ENCODE data around the gene AOC1.

AOC1 gene

GRCh38 chr7:150845421-150845861 lies 6.9 kb upstream of the AOC1 start:
- no peaks in the 10 kb centered on the region for H3K36me3 ChIP-seq (ENCODE audit: control insufficient read depth in 1 of 2, insufficient read depth in 2 of 2, low read length in 2 of 2)

GRCh38 chr7:150846291-150847115 lies 5.8 kb upstream of the AOC1 start:
- no peak overlapping the region for H3K4me2 ChIP-seq (ENCODE audit: low read length)
- no peaks in the 10 kb centered on the region for H3K4me1 ChIP-seq (ENCODE audit: control insufficient read depth in 1 of 2, insufficient read depth in 2 of 2, low read length in 2 of 2)
- no peak overlapping the region for H3K9ac ChIP-seq (ENCODE audit: low read length)
- H3K36me3 ChIP-seq (ENCODE audit: control insufficient read depth in 1 of 2, insufficient read depth in 2 of 2, low read length in 2 of 2), result no peaks in the 10 kb centered on the region
- H2AFZ ChIP-seq (ENCODE audit: insufficient read depth, low read length, poor library complexity), result no peak overlapping the region
- H3K27me3 ChIP-seq (ENCODE audit: insufficient read depth, low read length), result no peaks in the 10 kb centered on the region
- H3K23ac ChIP-seq (ENCODE audit: low read length), result no peak overlapping the region
- no peak overlapping the region for H3K27ac ChIP-seq (ENCODE audit: low read depth, low read length)
- no peak overlapping the region for H2BK5ac ChIP-seq (ENCODE audit: low read depth, low read length, poor library complexity)
- H2AK5ac ChIP-seq (ENCODE audit: low read length), result no peak overlapping the region
- no peaks in the 10 kb centered on the region for H3K79me2 ChIP-seq (ENCODE audit: control insufficient read depth, insufficient read depth, low read length, poor library complexity)
- DNase-seq, result no peak
- H4K12ac ChIP-seq (ENCODE audit: low read depth, low read length), result no peak overlapping the region
- no peak overlapping the region for H3K14ac ChIP-seq (ENCODE audit: low read length)
- H2BK120ac ChIP-seq (ENCODE audit: insufficient read depth, low read length, poor library complexity), result no peak overlapping the region
- H3K79me1 ChIP-seq (ENCODE audit: low read length), result no peaks in the 10 kb centered on the region
- H3K18ac ChIP-seq (ENCODE audit: low read length), result no peak overlapping the region
- no peak overlapping the region for H4K8ac ChIP-seq (ENCODE audit: low read depth, low read length)
- no peak overlapping the region for H3K4me3 ChIP-seq (ENCODE audit: low read depth, low read length)
- no CpG with 5 or more reads among the region's 14 CpGs for WGBS (ENCODE audit: extremely low coverage, insufficient coverage, insufficient read length)
- no peak overlapping the region for H3K4ac ChIP-seq (ENCODE audit: low read depth, low read length)
- no peak overlapping the region for H4K91ac ChIP-seq (ENCODE audit: low read depth, low read length)
- no peak overlapping the region for H2BK12ac ChIP-seq (ENCODE audit: low read length)
- peaks cover 3% of the 10 kb centered on the region for H3K9me3 ChIP-seq (ENCODE audit: insufficient read depth, low read depth, low read length)

More at GRCh38 chr7:150845421-150845861, 6.9 kb upstream of the AOC1 start:
- Histone ChIP-seq H3K4ac (ENCODE audit: low read depth, low read length) (no peak overlapping the region), H2BK5ac (ENCODE audit: low read depth, low read length, poor library complexity) (no peak overlapping the region), H4K12ac (ENCODE audit: low read depth, low read length) (no peak overlapping the region), H3K9ac (ENCODE audit: low read length) (no peak overlapping the region), H2BK120ac (ENCODE audit: insufficient read depth, low read length, poor library complexity) (no peak overlapping the region), H3K27ac (ENCODE audit: low read depth, low read length) (no peak overlapping the region), H4K8ac (ENCODE audit: low read depth, low read length) (no peak overlapping the region), H3K27me3 (ENCODE audit: insufficient read depth, low read length) (no peaks in the 10 kb centered on the region), H3K4me2 (ENCODE audit: low read length) (no peak overlapping the region), H3K4me3 (ENCODE audit: low read depth, low read length) (no peak overlapping the region), H3K79me2 (ENCODE audit: control insufficient read depth, insufficient read depth, low read length, poor library complexity) (no peaks in the 10 kb centered on the region), H3K4me1 (ENCODE audit: control insufficient read depth in 1 of 2, insufficient read depth in 2 of 2, low read length in 2 of 2) (no peaks in the 10 kb centered on the region), H4K91ac (ENCODE audit: low read depth, low read length) (no peak overlapping the region), H2AK5ac (ENCODE audit: low read length) (no peak overlapping the region), H3K9me3 (ENCODE audit: insufficient read depth, low read depth, low read length) (peaks cover 3% of the 10 kb centered on the region), H3K18ac (ENCODE audit: low read length) (no peak overlapping the region), H2AFZ (ENCODE audit: insufficient read depth, low read length, poor library complexity) (no peak overlapping the region), H3K23ac (ENCODE audit: low read length) (no peak overlapping the region), H2BK12ac (ENCODE audit: low read length) (no peak overlapping the region), H3K14ac (ENCODE audit: low read length) (no peak overlapping the region), H3K79me1 (ENCODE audit: low read length) (no peaks in the 10 kb centered on the region)
- peak; percentile 67 to 75 for DNase-seq
- WGBS (ENCODE audit: extremely low coverage, insufficient coverage, insufficient read length), result no CpG with 5 or more reads among the region's 4 CpGs

- Histone ChIP-seq H2BK12ac (ENCODE audit: low read length) (no peak overlapping the region), H4K12ac (ENCODE audit: low read depth, low read length) (no peak overlapping the region), H4K91ac (ENCODE audit: low read depth, low read length) (no peak overlapping the region), H3K27me3 (ENCODE audit: insufficient read depth, low read length) (no peaks in the 10 kb centered on the region), H3K18ac (ENCODE audit: low read length) (no peak overlapping the region), H3K4me3 (ENCODE audit: low read depth, low read length) (no peak overlapping the region), H2AFZ (ENCODE audit: insufficient read depth, low read length, poor library complexity) (no peak overlapping the region), H3K4me2 (ENCODE audit: low read length) (no peak overlapping the region), H4K8ac (ENCODE audit: low read depth, low read length) (no peak overlapping the region), H2AK5ac (ENCODE audit: low read length) (no peak overlapping the region), H3K79me1 (ENCODE audit: low read length) (no peaks in the 10 kb centered on the region), H3K9me3 (ENCODE audit: insufficient read depth, low read depth, low read length) (no peaks in the 10 kb centered on the region), H3K79me2 (ENCODE audit: control insufficient read depth, insufficient read depth, low read length, poor library complexity) (no peaks in the 10 kb centered on the region), H3K14ac (ENCODE audit: low read length) (no peak overlapping the region), H3K4me1 (ENCODE audit: control insufficient read depth in 1 of 2, insufficient read depth in 2 of 2, low read length in 2 of 2) (no peaks in the 10 kb centered on the region), H3K23ac (ENCODE audit: low read length) (no peak overlapping the region), H3K27ac (ENCODE audit: low read depth, low read length) (no peak overlapping the region), H3K4ac (ENCODE audit: low read depth, low read length) (no peak overlapping the region), H3K9ac (ENCODE audit: low read length) (no peak overlapping the region), H2BK5ac (ENCODE audit: low read depth, low read length, poor library complexity) (no peak overlapping the region), H2BK120ac (ENCODE audit: insufficient read depth, low read length, poor library complexity) (no peak overlapping the region), H3K36me3 (ENCODE audit: control insufficient read depth in 1 of 2, insufficient read depth in 2 of 2, low read length in 2 of 2) (no peaks in the 10 kb centered on the region)
- no CpG with 5 or more reads among the region's 5 CpGs for WGBS (ENCODE audit: extremely low coverage, insufficient coverage, insufficient read length)
- DNase-seq, result no peak
Measured at GRCh38 chr7:150847536-150847935, 4.8 kb upstream of the AOC1 start.

- H3K27me3 ChIP-seq (ENCODE audit: insufficient read depth, low read length), result no peaks in the 10 kb centered on the region
- no peak overlapping the region for H2AFZ ChIP-seq (ENCODE audit: insufficient read depth, low read length, poor library complexity)
- H4K12ac ChIP-seq (ENCODE audit: low read depth, low read length), result no peak overlapping the region
- H3K79me1 ChIP-seq (ENCODE audit: low read length), result no peaks in the 10 kb centered on the region
- H2BK12ac ChIP-seq (ENCODE audit: low read length), result no peak overlapping the region
- DNase-seq, result no peak
- no peak overlapping the region for H3K4me2 ChIP-seq (ENCODE audit: low read length)
- H3K79me2 ChIP-seq (ENCODE audit: control insufficient read depth, insufficient read depth, low read length, poor library complexity), result no peaks in the 10 kb centered on the region
- no peak overlapping the region for H4K91ac ChIP-seq (ENCODE audit: low read depth, low read length)
- no peak overlapping the region for H3K4me3 ChIP-seq (ENCODE audit: low read depth, low read length)
- no peak overlapping the region for H3K18ac ChIP-seq (ENCODE audit: low read length)
- WGBS (ENCODE audit: extremely low coverage, insufficient coverage, insufficient read length), result no CpG with 5 or more reads among the region's 8 CpGs
- H3K23ac ChIP-seq (ENCODE audit: low read length), result no peak overlapping the region
- no peak overlapping the region for H3K9ac ChIP-seq (ENCODE audit: low read length)
- H2BK5ac ChIP-seq (ENCODE audit: low read depth, low read length, poor library complexity), result no peak overlapping the region
- H3K9me3 ChIP-seq (ENCODE audit: insufficient read depth, low read depth, low read length), result no peaks in the 10 kb centered on the region
- no peak overlapping the region for H3K27ac ChIP-seq (ENCODE audit: low read depth, low read length)
- H2BK120ac ChIP-seq (ENCODE audit: insufficient read depth, low read length, poor library complexity), result no peak overlapping the region
- no peak overlapping the region for H4K8ac ChIP-seq (ENCODE audit: low read depth, low read length)
- H3K4me1 ChIP-seq (ENCODE audit: control insufficient read depth in 1 of 2, insufficient read depth in 2 of 2, low read length in 2 of 2), result no peaks in the 10 kb centered on the region
- H3K36me3 ChIP-seq (ENCODE audit: control insufficient read depth in 1 of 2, insufficient read depth in 2 of 2, low read length in 2 of 2), result no peaks in the 10 kb centered on the region
- H3K4ac ChIP-seq (ENCODE audit: low read depth, low read length), result no peak overlapping the region
- H3K14ac ChIP-seq (ENCODE audit: low read length), result no peak overlapping the region
- H2AK5ac ChIP-seq (ENCODE audit: low read length), result no peak overlapping the region
Measured at GRCh38 chr7:150848111-150848510, 4.2 kb upstream of the AOC1 start.

Data from trophoblast cell (in vitro differentiated cells and primary cell).